Prostate gland (tissue), 2 donors: ENCODE measurements around the gene PRSS56. TPM values are rescaled to one million over a fixed set of nuclear protein-coding genes. Genes with fewer than 3 reads are reported as not detected.

Experiments
- DNase-seq: peaks from one replicate; pipeline ENCODE4 v3.0.0-alpha.2; 2019; ENCODE audit warnings: low spot score
- H3K27ac ChIP-seq, 2 donors: fragments of 200-600 bp; sonication (generic); 2 replicates each; pipeline ENCODE4 v1.5.1; 2017 to 2019
- H3K27me3 ChIP-seq: fragments of 200-600 bp; sonication (generic); replicated peaks from 2 replicates; pipeline ENCODE4 v1.5.1; 2019; ENCODE audit not compliant: insufficient read depth
- H3K36me3 ChIP-seq, 2 donors: fragments of 200-600 bp; sonication (generic); 1 replicate in 1 of 2; 2 replicates in 1 of 2; pipeline versions ENCODE4 v1.5.1 to v1.8.1; 2017 to 2019
- H3K4me1 ChIP-seq: fragments of 200-600 bp; sonication (generic); replicated peaks from 2 replicates; pipeline ENCODE4 v1.5.1; 2019
- H3K4me3 ChIP-seq, 2 donors: fragments of 200-600 bp; sonication (generic); 2 replicates each; pipeline ENCODE4 v1.5.1; 2017 to 2019
- H3K9me3 ChIP-seq: fragments of 200-600 bp; sonication (generic); 2 replicates; pipeline ENCODE4 v1.5.1; 2017
- CTCF ChIP-seq, 4 experiments: fragments of 200-600 bp in 2 of 4; fragments of 450-650 bp in 2 of 4; sonication (generic) in 2 of 4; IDR thresholded peaks; 1 replicate in 3 of 4; 2 replicates in 1 of 4; pipeline ENCODE4 v1.5.1; 2016 to 2019; ENCODE audit warnings: antibody characterized with exemption in 4 of 4, mild to moderate bottlenecking in 2 of 4, moderate library complexity in 2 of 4
- POLR2A ChIP-seq: fragments of 450-650 bp; IDR thresholded peaks from one replicate; pipeline ENCODE4 v1.6.1; 2016; ENCODE audit warnings: antibody characterized with exemption, mild to moderate bottlenecking
- POLR2AphosphoS5 ChIP-seq: sonication (generic); formaldehyde crosslinking; IDR thresholded peaks from one replicate; pipeline ENCODE4 v1.6.1; 2017; ENCODE audit warnings: antibody characterized with exemption
- WGBS: methylation state at CpG from one replicate; pipeline ENCODE4 v1.1.5; 2018; 5-methylcytosine and 5-hydroxymethylcytosine counted together
- intact Hi-C: fragments of 100-400 bp; cut with DNase I; formaldehyde crosslinking; loops from one replicate; pipeline ENCODE4 v1.14.2; 2022
- total RNA-seq, 2 donors: library from RNA; depleted of rRNA; stranded (reverse); fragments of >200 nt; gene quantifications; one replicate each; pipeline ENCODE4 v1.1.0, GENCODE V29; 2016

Gene PRSS56
- total RNA-seq, result not detected

GRCh38 chr2:232519581-232520438 lies at the start of gene PRSS56:
PRSS56 (plus strand) TSS chr2:232520388; CDS start chr2:232520599, 211 bp downstream.
- Histone ChIP-seq H3K27me3 (peaks cover 23% of the 10 kb centered on the region), H3K9me3 (no peaks in the 10 kb centered on the region), H3K4me3 (no peak within 1 kb of the TSS), H3K4me1 (peaks cover 9% of the 10 kb centered on the region), H3K36me3 (no peaks in the 10 kb centered on the region), H3K27ac (no peak within 1 kb of the TSS)
- no peak for TF ChIP-seq POLR2A
- no peak for TF ChIP-seq CTCF (IDR thresholded peaks at IDR 0.05)
- no peak for TF ChIP-seq POLR2AphosphoS5
- WGBS, result 75% methylated on average over 18 of the region's 19 CpGs
- intact Hi-C loops, result loop anchor here (5.0 kb wide), 1 partner anchor 598 kb away; no protein-coding TSS in a partner anchor
- no peak for DNase-seq

GRCh38 chr2:232473467-232473890 lies 46.7 kb upstream of the PRSS56 start:
- Histone ChIP-seq H3K4me3 (no peak overlapping the region), H3K4me1 (no peaks in the 10 kb centered on the region), H3K9me3 (no peaks in the 10 kb centered on the region), H3K27me3 (no peaks in the 10 kb centered on the region), H3K27ac (no peak overlapping the region), H3K36me3 (no peaks in the 10 kb centered on the region)
- intact Hi-C loops, result no loop called here
- 8% methylated on average over 6 of the region's 6 CpGs for WGBS
- TF ChIP-seq POLR2AphosphoS5, result no peak
- DNase-seq, result no peak

- no peaks in the 10 kb centered on the region for H3K9me3 ChIP-seq
- DNase-seq, result no peak
- intact Hi-C loops, result no loop called here
- no peak overlapping the region for H3K27ac ChIP-seq
- TF ChIP-seq POLR2A (no peak), CTCF (IDR thresholded peaks at IDR 0.05) (no peak), POLR2AphosphoS5 (no peak)
- H3K4me1 ChIP-seq, result no peaks in the 10 kb centered on the region
- H3K4me3 ChIP-seq, result no peak overlapping the region
- 54% methylated on average over 2 of the region's 2 CpGs for WGBS
- H3K36me3 ChIP-seq, result no peaks in the 10 kb centered on the region
- no peaks in the 10 kb centered on the region for H3K27me3 ChIP-seq
Observed at GRCh38 chr2:232476045-232476444, 44.1 kb upstream of the PRSS56 start.

GRCh38 chr2:232476791-232477190 lies 43.4 kb upstream of the PRSS56 start:
- H3K9me3 ChIP-seq, result no peaks in the 10 kb centered on the region
- H3K4me1 ChIP-seq, result no peaks in the 10 kb centered on the region
- intact Hi-C loops, result no loop called here
- H3K27ac ChIP-seq, result no peak overlapping the region
- TF ChIP-seq POLR2AphosphoS5 (no peak), CTCF (IDR thresholded peaks at IDR 0.05) (no peak), POLR2A (no peak)
- no peak overlapping the region for H3K4me3 ChIP-seq
- H3K36me3 ChIP-seq, result no peaks in the 10 kb centered on the region
- no peaks in the 10 kb centered on the region for H3K27me3 ChIP-seq
- no peak for DNase-seq
- 89% methylated on average over 7 of the region's 7 CpGs for WGBS

- Histone ChIP-seq H3K9me3 (no peaks in the 10 kb centered on the region), H3K27ac (no peak overlapping the region), H3K4me1 (no peaks in the 10 kb centered on the region), H3K27me3 (no peaks in the 10 kb centered on the region), H3K4me3 (no peak overlapping the region), H3K36me3 (no peaks in the 10 kb centered on the region)
- TF ChIP-seq POLR2AphosphoS5 (no peak), POLR2A (no peak), CTCF (IDR thresholded peaks at IDR 0.05) (no peak)
- WGBS, result 94% methylated on average over 10 of the region's 13 CpGs
- DNase-seq, result no peak
- intact Hi-C loops, result no loop called here
Observed at GRCh38 chr2:232477751-232478510, 42.3 kb upstream of the PRSS56 start.
